Measurements from ENCODE around the gene CTSG.
A peak's percentile ranks its signal among the peaks of the same experiment; 100 is the strongest.
"Not testable (repeated sequence)": the region's sequence is repeated elsewhere in the genome, so short reads cannot be mapped to it uniquely, and the experiment has no call there.

The CTSG gene

GRCh38 chr14:24576182-24576581 is at the start of gene CTSG:
CTSG (minus strand) TSS chr14:24576250; CDS start chr14:24576223, 27 bp downstream.
- no peak for DNase-seq (ENCODE audit: low read depth, low spot score)

GRCh38 chr14:24613747-24614146 is 37.7 kb upstream of the CTSG start:
- DNase-seq (ENCODE audit: low read depth, low spot score) = no peak

- DNase-seq (ENCODE audit: low read depth, low spot score) = no peak
Measured at GRCh38 chr14:24613241-24613640, 37.2 kb upstream of the CTSG start.

GRCh38 chr14:24612196-24612595 is 36.1 kb upstream of the CTSG start:
- DNase-seq (ENCODE audit: low read depth, low spot score) = no peak

- no peak for DNase-seq (ENCODE audit: low read depth, low spot score)
Measured at GRCh38 chr14:24609655-24610344, 33.8 kb upstream of the CTSG start, which contains the start of gene GZMH. GZMH (minus strand) TSS chr14:24609685; CDS start chr14:24609613, 72 bp downstream.

- no peak for DNase-seq (ENCODE audit: low read depth, low spot score)
Measured at GRCh38 chr14:24607635-24608514, 31.8 kb upstream of the CTSG start.

- DNase-seq (ENCODE audit: low read depth, low spot score) = no peak
Measured at GRCh38 chr14:24607081-24607480, 31.0 kb upstream of the CTSG start.

GRCh38 chr14:24606297-24606696 is 30.2 kb upstream of the CTSG start:
- DNase-seq (ENCODE audit: low read depth, low spot score) = no peak

GRCh38 chr14:24605435-24606190 is 29.6 kb upstream of the CTSG start:
- peak; percentile 43 for DNase-seq (ENCODE audit: low read depth, low spot score)

- DNase-seq (ENCODE audit: low read depth, low spot score) = no peak
Measured at GRCh38 chr14:24597403-24597802, 21.4 kb upstream of the CTSG start.

- DNase-seq (ENCODE audit: low read depth, low spot score) = no peak
Measured at GRCh38 chr14:24595073-24595808, 19.2 kb upstream of the CTSG start.

GRCh38 chr14:24591004-24591403 is 15.0 kb upstream of the CTSG start:
- DNase-seq (ENCODE audit: low read depth, low spot score) = not testable (repeated sequence)

GRCh38 chr14:24584402-24584801 is 8.4 kb upstream of the CTSG start:
- DNase-seq (ENCODE audit: low read depth, low spot score) = not testable (repeated sequence)

- DNase-seq (ENCODE audit: low read depth, low spot score) = no peak
Measured at GRCh38 chr14:24578558-24578957, 2.5 kb upstream of the CTSG start.

- DNase-seq (ENCODE audit: low read depth, low spot score) = no peak
Measured at GRCh38 chr14:24576771-24577170, 721 bp upstream of the CTSG start.

GRCh38 chr14:24574206-24574774 is 1.8 kb downstream of the CTSG start:
- no peak for DNase-seq (ENCODE audit: low read depth, low spot score)

- no peak for DNase-seq (ENCODE audit: low read depth, low spot score)
Measured at GRCh38 chr14:24566318-24566717, 9.7 kb downstream of the CTSG start.

GRCh38 chr14:24565766-24566165 is 10.3 kb downstream of the CTSG start:
- DNase-seq (ENCODE audit: low read depth, low spot score) = no peak

- no peak for DNase-seq (ENCODE audit: low read depth, low spot score)
Measured at GRCh38 chr14:24563505-24563904, 12.5 kb downstream of the CTSG start.

GRCh38 chr14:24556756-24557155 is 19.3 kb downstream of the CTSG start:
- DNase-seq (ENCODE audit: low read depth, low spot score) = no peak

GRCh38 chr14:24549064-24549463 is 27.0 kb downstream of the CTSG start:
- not testable (repeated sequence) for DNase-seq (ENCODE audit: low read depth, low spot score)
